ENCODE data around the gene ITGB3.

GRCh38 chr17:47311420-47311819, 57.8 kb downstream of the ITGB3 start:
- no peak for TF ChIP-seq POLR2AphosphoS5 (IDR thresholded peaks at IDR 0.05; ENCODE audit: low read depth, low read length)
- TF ChIP-seq REST (IDR thresholded peaks at IDR 0.05; ENCODE audit: insufficient read depth in 1 of 2, low read depth in 2 of 2, low read length in 2 of 2) = no peak
- TF ChIP-seq SIN3A (IDR thresholded peaks at IDR 0.05; ENCODE audit: borderline replicate concordance, insufficient read depth, low read length) = no peak
- no peak for TF ChIP-seq TAF1 (IDR thresholded peaks at IDR 0.05; ENCODE audit: borderline replicate concordance, insufficient read depth, low read length)
